ES-I3 (cell line): ENCODE results near the gene PPP1R12B.

Experiments
- H3K36me3 ChIP-seq: 2 replicates; pipeline ENCODE4 v1.6.1; 2013; ENCODE audit warnings: mild to moderate bottlenecking, low read length, control low read depth, moderate library complexity; ENCODE audit not compliant: insufficient read depth
- H3K4me1 ChIP-seq: 2 replicates; pipeline ENCODE4 v1.6.1; 2013; ENCODE audit warnings: mild to moderate bottlenecking, control low read depth, low read length; ENCODE audit not compliant: insufficient read depth
- H3K9ac ChIP-seq: 2 replicates; pipeline ENCODE4 v1.6.1; 2013; ENCODE audit warnings: low read depth, mild to moderate bottlenecking, low read length, moderate library complexity
- H3K9me3 ChIP-seq: 2 replicates; pipeline ENCODE4 v1.6.1; 2013; ENCODE audit warnings: mild to moderate bottlenecking, low read length, moderate library complexity; ENCODE audit not compliant: control insufficient read depth, insufficient read depth

The PPP1R12B gene

GRCh38 chr1:202563818-202564217, 215.3 kb downstream of the PPP1R12B start:
- Histone ChIP-seq H3K9ac (no peak overlapping the region), H3K9me3 (no peaks in the 10 kb centered on the region), H3K36me3 (no peaks in the 10 kb centered on the region), H3K4me1 (peaks cover 56% of the 10 kb centered on the region)

- Histone ChIP-seq H3K4me1 (peaks cover 61% of the 10 kb centered on the region), H3K36me3 (no peaks in the 10 kb centered on the region; the same call in 1 of the 2 replicates), H3K9ac (no peak overlapping the region), H3K9me3 (no peaks in the 10 kb centered on the region)
Observed at GRCh38 chr1:202564958-202565495, 216.5 kb downstream of the PPP1R12B start.

- H3K9ac ChIP-seq, result no peak overlapping the region
- no peaks in the 10 kb centered on the region; the same call in 1 of the 2 replicates for H3K36me3 ChIP-seq
- H3K9me3 ChIP-seq, result no peaks in the 10 kb centered on the region
- peaks cover 61% of the 10 kb centered on the region for H3K4me1 ChIP-seq
Observed at GRCh38 chr1:202565890-202566602, 217.5 kb downstream of the PPP1R12B start.

- Histone ChIP-seq H3K4me1 (peaks cover 50% of the 10 kb centered on the region), H3K36me3 (no peaks in the 10 kb centered on the region; the same call in 1 of the 2 replicates), H3K9ac (no peak overlapping the region), H3K9me3 (no peaks in the 10 kb centered on the region)
Observed at GRCh38 chr1:202567738-202568137, 219.2 kb downstream of the PPP1R12B start.

- Histone ChIP-seq H3K9me3 (no peaks in the 10 kb centered on the region), H3K4me1 (peaks cover 48% of the 10 kb centered on the region), H3K36me3 (no peaks in the 10 kb centered on the region; the same call in 1 of the 2 replicates), H3K9ac (no peak overlapping the region)
Observed at GRCh38 chr1:202568410-202568809, 219.9 kb downstream of the PPP1R12B start.

GRCh38 chr1:202568826-202569225, 220.3 kb downstream of the PPP1R12B start:
- H3K36me3 ChIP-seq, result no peaks in the 10 kb centered on the region; the same call in 1 of the 2 replicates
- H3K4me1 ChIP-seq, result peaks cover 48% of the 10 kb centered on the region
- H3K9ac ChIP-seq, result no peak overlapping the region
- no peaks in the 10 kb centered on the region for H3K9me3 ChIP-seq

GRCh38 chr1:202569393-202570322, 221.2 kb downstream of the PPP1R12B start:
- Histone ChIP-seq H3K4me1 (peaks cover 48% of the 10 kb centered on the region), H3K9me3 (no peaks in the 10 kb centered on the region), H3K36me3 (no peaks in the 10 kb centered on the region; the same call in 1 of the 2 replicates), H3K9ac (no peak overlapping the region)

- Histone ChIP-seq H3K9ac (no peak overlapping the region), H3K4me1 (peaks cover 40% of the 10 kb centered on the region), H3K36me3 (no peaks in the 10 kb centered on the region; the same call in 1 of the 2 replicates), H3K9me3 (no peaks in the 10 kb centered on the region)
Observed at GRCh38 chr1:202571719-202572339, 223.3 kb downstream of the PPP1R12B start.

- no peaks in the 10 kb centered on the region for H3K9me3 ChIP-seq
- peaks cover 40% of the 10 kb centered on the region for H3K4me1 ChIP-seq
Observed at GRCh38 chr1:202572867-202573266, 224.4 kb downstream of the PPP1R12B start.

GRCh38 chr1:202575918-202576653, 227.6 kb downstream of the PPP1R12B start:
- Histone ChIP-seq H3K9me3 (no peaks in the 10 kb centered on the region), H3K9ac (no peak overlapping the region), H3K36me3 (no peaks in the 10 kb centered on the region), H3K4me1 (peaks cover 46% of the 10 kb centered on the region)

More at GRCh38 chr1:202572867-202573266, 224.4 kb downstream of the PPP1R12B start:
- Histone ChIP-seq H3K9ac (no peak overlapping the region), H3K36me3 (no peaks in the 10 kb centered on the region; the same call in 1 of the 2 replicates)

GRCh38 chr1:202576816-202577215, 228.3 kb downstream of the PPP1R12B start:
- no peak overlapping the region for H3K9ac ChIP-seq
- H3K4me1 ChIP-seq, result peaks cover 43% of the 10 kb centered on the region
- H3K36me3 ChIP-seq, result no peaks in the 10 kb centered on the region
- no peaks in the 10 kb centered on the region for H3K9me3 ChIP-seq

- H3K9me3 ChIP-seq, result no peaks in the 10 kb centered on the region
- no peaks in the 10 kb centered on the region for H3K36me3 ChIP-seq
- H3K4me1 ChIP-seq, result peaks cover 43% of the 10 kb centered on the region
- H3K9ac ChIP-seq, result no peak overlapping the region
Observed at GRCh38 chr1:202577381-202577780, 228.9 kb downstream of the PPP1R12B start.

GRCh38 chr1:202578001-202578504, 229.6 kb downstream of the PPP1R12B start:
- H3K4me1 ChIP-seq, result peaks cover 43% of the 10 kb centered on the region
- no peaks in the 10 kb centered on the region for H3K9me3 ChIP-seq
- H3K9ac ChIP-seq, result no peak overlapping the region
- H3K36me3 ChIP-seq, result no peaks in the 10 kb centered on the region
